GM12878 (cell line): Measurements from ENCODE around the gene ADCY10.

ENCODE experiments used
- BACH1 ChIP-seq: fragments of 450-650 bp; IDR thresholded peaks from 2 replicates; pipeline ENCODE4 v1.6.1; 2017; ENCODE audit warnings: mild to moderate bottlenecking, borderline replicate concordance
- CHD2 ChIP-seq: IDR thresholded peaks from 2 replicates; pipeline ENCODE4 v1.6.1; 2011; ENCODE audit warnings: low read depth, low read length, improper control_type of control experiment, borderline replicate concordance
- CREB1 ChIP-seq: IDR thresholded peaks from 2 replicates; pipeline ENCODE4 v1.6.1; 2012; ENCODE audit warnings: low read depth, mild to moderate bottlenecking, inconsistent platforms
- E2F4 ChIP-seq: IDR thresholded peaks from 2 replicates; pipeline ENCODE4 v1.6.1; 2012; ENCODE audit warnings: low read depth, low read length, improper control_type of control experiment
- EP300 ChIP-seq, 2 experiments: fragments of 150-350 bp in 1 of 2; IDR thresholded peaks; 2 replicates each; pipeline ENCODE4 v1.6.1; 2011 to 2012; ENCODE audit warnings: low read depth in 2 of 2, low read length in 2 of 2, borderline replicate concordance in 1 of 2, improper control_type of control experiment in 1 of 2, inconsistent platforms in 1 of 2; ENCODE audit not compliant: control insufficient read depth in 1 of 2
- HCFC1 ChIP-seq: fragments of 150-350 bp; IDR thresholded peaks from 2 replicates; pipeline ENCODE4 v1.6.1; 2014; ENCODE audit warnings: low read length
- NRF1 ChIP-seq: conservative IDR thresholded peaks from 2 replicates; pipeline ENCODE4 v1.6.1; 2011; ENCODE audit warnings: mild to moderate bottlenecking, low read depth, low read length, improper control_type of control experiment
- POLR2A ChIP-seq: IDR thresholded peaks from 2 replicates; pipeline ENCODE4 v1.6.1; 2011; ENCODE audit warnings: low read depth, mild to moderate bottlenecking, low read length
- POLR2AphosphoS5 ChIP-seq: IDR thresholded peaks from 2 replicates; pipeline ENCODE4 v1.6.1; 2011; ENCODE audit warnings: mild to moderate bottlenecking, low read length, inconsistent platforms
- TF ChIP-seq, protein P1 (sequence below), 3 experiments: IDR thresholded peaks in 2 of 3; conservative IDR thresholded peaks in 1 of 3; 2 replicates each; pipeline ENCODE4 v1.5.1; 2011; ENCODE audit warnings: low read depth in 3 of 3, low read length in 3 of 3, mild to moderate bottlenecking in 3 of 3, control low read depth in 2 of 3, moderate library complexity in 2 of 3, inconsistent platforms in 1 of 3, mixed read lengths in 1 of 3; ENCODE audit not compliant: control insufficient read depth in 2 of 3, insufficient read depth in 1 of 3; ENCODE audit errors: extremely low read depth in 1 of 3
- TF ChIP-seq, protein P2 (sequence below): fragments of 450-650 bp; IDR thresholded peaks from 2 replicates; pipeline ENCODE4 v1.6.1; 2018; ENCODE audit warnings: borderline replicate concordance, mild to moderate bottlenecking; ENCODE audit not compliant: partially characterized antibody

DNA sequence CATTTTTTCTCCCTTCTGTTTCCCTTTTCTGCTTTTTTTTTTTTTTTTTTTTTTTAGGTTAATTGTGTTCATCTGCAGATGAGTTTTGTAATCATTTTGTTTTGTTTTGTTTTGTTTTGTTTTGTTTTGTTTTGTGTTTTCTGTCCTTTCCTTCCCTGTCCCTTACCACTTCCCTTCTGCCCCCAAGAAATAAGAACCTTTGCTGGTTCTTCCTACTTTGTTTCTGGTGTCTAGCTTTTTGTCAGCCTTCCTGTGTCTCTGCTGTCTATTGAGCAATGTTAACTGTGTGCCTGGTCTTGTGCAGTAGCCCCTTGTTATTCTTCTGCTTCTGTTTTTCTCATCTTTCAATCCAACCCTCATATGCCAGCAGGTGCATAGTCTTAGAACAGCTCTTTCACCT lies 146.2 kb downstream of the ADCY10 start:
- TF ChIP-seq, protein P1, sequence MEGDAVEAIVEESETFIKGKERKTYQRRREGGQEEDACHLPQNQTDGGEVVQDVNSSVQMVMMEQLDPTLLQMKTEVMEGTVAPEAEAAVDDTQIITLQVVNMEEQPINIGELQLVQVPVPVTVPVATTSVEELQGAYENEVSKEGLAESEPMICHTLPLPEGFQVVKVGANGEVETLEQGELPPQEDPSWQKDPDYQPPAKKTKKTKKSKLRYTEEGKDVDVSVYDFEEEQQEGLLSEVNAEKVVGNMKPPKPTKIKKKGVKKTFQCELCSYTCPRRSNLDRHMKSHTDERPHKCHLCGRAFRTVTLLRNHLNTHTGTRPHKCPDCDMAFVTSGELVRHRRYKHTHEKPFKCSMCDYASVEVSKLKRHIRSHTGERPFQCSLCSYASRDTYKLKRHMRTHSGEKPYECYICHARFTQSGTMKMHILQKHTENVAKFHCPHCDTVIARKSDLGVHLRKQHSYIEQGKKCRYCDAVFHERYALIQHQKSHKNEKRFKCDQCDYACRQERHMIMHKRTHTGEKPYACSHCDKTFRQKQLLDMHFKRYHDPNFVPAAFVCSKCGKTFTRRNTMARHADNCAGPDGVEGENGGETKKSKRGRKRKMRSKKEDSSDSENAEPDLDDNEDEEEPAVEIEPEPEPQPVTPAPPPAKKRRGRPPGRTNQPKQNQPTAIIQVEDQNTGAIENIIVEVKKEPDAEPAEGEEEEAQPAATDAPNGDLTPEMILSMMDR (IDR thresholded peaks at IDR 0.05 in 2 of 3, conservative IDR thresholded peaks at IDR 0.05 in 1 of 3; ENCODE audit: control insufficient read depth in 2 of 3, extremely low read depth in 1 of 3, insufficient read depth in 1 of 3, low read depth in 3 of 3, low read length in 3 of 3), result no peak
- no peak for TF ChIP-seq HCFC1
- TF ChIP-seq NRF1, result no peak
- TF ChIP-seq CREB1, result no peak
- TF ChIP-seq POLR2AphosphoS5, result no peak
- TF ChIP-seq, protein P2, sequence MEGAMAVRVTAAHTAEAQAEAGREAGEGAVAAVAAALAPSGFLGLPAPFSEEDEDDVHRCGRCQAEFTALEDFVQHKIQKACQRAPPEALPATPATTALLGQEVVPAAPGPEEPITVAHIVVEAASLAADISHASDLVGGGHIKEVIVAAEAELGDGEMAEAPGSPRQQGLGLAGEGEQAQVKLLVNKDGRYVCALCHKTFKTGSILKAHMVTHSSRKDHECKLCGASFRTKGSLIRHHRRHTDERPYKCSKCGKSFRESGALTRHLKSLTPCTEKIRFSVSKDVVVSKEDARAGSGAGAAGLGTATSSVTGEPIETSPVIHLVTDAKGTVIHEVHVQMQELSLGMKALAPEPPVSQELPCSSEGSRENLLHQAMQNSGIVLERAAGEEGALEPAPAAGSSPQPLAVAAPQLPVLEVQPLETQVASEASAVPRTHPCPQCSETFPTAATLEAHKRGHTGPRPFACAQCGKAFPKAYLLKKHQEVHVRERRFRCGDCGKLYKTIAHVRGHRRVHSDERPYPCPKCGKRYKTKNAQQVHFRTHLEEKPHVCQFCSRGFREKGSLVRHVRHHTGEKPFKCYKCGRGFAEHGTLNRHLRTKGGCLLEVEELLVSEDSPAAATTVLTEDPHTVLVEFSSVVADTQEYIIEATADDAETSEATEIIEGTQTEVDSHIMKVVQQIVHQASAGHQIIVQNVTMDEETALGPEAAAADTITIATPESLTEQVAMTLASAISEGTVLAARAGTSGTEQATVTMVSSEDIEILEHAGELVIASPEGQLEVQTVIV, result no peak
- no peak for TF ChIP-seq EP300 (IDR thresholded peaks at IDR 0.05; ENCODE audit: borderline replicate concordance in 1 of 2, control insufficient read depth in 1 of 2, low read depth in 2 of 2, low read length in 2 of 2)
- TF ChIP-seq CHD2, result no peak
- TF ChIP-seq E2F4, result no peak
- no peak for TF ChIP-seq POLR2A
- TF ChIP-seq BACH1, result no peak
